BJ (cell line): ENCODE results near the gene SPATA18. TPM values are rescaled to one million over a fixed set of nuclear protein-coding genes. Genes with fewer than 3 reads are reported as not detected.

Experiments used
- CTCF ChIA-PET: fragments of 350-600 bp; formaldehyde crosslinking; extraction: SDS; loops from one replicate; lab custom pipeline; 2021; ENCODE audit warnings: antibody characterized with exemption, inconsistent platforms; lab: Yijun Ruan, JAX
- POLR2A ChIA-PET: fragments of 300-600 bp; sonication (Branson Sonifier 250); formaldehyde crosslinking; extraction: SDS; loops from one replicate; lab custom pipeline; 2021; ENCODE audit warnings: antibody characterized with exemption; lab: Charles Lee
- DNase-seq: peaks from one replicate; pipeline ENCODE4 v3.0.0-alpha.2; 2011; ENCODE audit warnings: low read depth
- H3K27me3 ChIP-seq: 2 replicates; pipeline ENCODE4 v1.6.0; 2011; ENCODE audit warnings: low read length; ENCODE audit not compliant: control insufficient read depth, insufficient read depth
- H3K36me3 ChIP-seq: 2 replicates; pipeline ENCODE4 v1.5.1; 2011; ENCODE audit warnings: low read length; ENCODE audit not compliant: control insufficient read depth, insufficient read depth
- H3K4me3 ChIP-seq: 2 replicates; pipeline ENCODE4 v1.5.1; 2011; ENCODE audit warnings: low read depth, mild to moderate bottlenecking, control low read depth, low read length
- polyA plus RNA-seq: library from polyadenylated mRNA; depleted of rRNA; stranded (reverse); fragments of >200 nt; gene quantifications from 2 replicates; pipeline ENCODE4 v1.2.3, GENCODE V29; 2011
- TF ChIP-seq, protein P1 (sequence below): IDR thresholded peaks from 2 replicates; pipeline ENCODE4 v1.5.1; 2011; ENCODE audit warnings: low read depth, mild to moderate bottlenecking, control low read depth, inconsistent platforms, low read length, moderate library complexity; ENCODE audit not compliant: insufficient read depth

Gene SPATA18
- polyA plus RNA-seq, 1 experiment, result 10.6 TPM

DNA sequence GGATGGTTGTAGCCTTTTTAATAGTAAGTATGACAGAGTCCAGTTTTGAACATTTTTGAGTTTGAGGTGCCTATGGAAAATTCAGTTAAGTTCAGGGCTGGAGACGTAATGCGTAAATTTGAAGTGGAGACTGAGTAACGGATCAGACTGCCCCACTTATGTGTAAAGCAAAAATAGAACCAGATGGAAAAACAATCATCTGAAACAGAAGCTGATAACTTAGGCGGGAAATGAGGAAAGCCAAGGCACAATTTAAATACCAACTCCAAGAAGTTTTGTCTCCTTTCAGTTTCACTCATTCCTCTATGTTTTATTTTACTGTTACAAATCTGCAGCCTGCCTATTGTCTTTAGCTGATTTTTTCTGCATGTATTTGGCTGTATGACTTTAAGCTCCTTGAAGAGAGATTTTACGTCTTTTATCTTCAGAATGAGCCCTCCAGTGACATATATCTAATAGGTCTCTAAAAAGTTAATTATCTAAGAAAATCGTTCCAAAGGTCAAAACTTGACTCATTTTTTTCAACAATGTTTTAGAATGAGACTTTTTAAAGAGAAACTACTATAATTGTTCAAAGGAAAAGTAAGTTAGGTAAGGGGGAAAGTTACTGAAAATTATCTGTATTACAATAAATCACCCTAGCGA, 14.1 kb upstream of the SPATA18 start:
- POLR2A ChIA-PET, result no interaction called here
- H3K36me3 ChIP-seq, result no peaks in the 10 kb centered on the region
- DNase-seq, result no peak
- CTCF ChIA-PET, result interaction anchor here (0.6 to 3.3 kb wide), 3 partner anchors 11 to 262 kb away, joined by 3 to 15 read pairs (median 3); no protein-coding TSS in a partner anchor
- TF ChIP-seq, protein P1, sequence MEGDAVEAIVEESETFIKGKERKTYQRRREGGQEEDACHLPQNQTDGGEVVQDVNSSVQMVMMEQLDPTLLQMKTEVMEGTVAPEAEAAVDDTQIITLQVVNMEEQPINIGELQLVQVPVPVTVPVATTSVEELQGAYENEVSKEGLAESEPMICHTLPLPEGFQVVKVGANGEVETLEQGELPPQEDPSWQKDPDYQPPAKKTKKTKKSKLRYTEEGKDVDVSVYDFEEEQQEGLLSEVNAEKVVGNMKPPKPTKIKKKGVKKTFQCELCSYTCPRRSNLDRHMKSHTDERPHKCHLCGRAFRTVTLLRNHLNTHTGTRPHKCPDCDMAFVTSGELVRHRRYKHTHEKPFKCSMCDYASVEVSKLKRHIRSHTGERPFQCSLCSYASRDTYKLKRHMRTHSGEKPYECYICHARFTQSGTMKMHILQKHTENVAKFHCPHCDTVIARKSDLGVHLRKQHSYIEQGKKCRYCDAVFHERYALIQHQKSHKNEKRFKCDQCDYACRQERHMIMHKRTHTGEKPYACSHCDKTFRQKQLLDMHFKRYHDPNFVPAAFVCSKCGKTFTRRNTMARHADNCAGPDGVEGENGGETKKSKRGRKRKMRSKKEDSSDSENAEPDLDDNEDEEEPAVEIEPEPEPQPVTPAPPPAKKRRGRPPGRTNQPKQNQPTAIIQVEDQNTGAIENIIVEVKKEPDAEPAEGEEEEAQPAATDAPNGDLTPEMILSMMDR, result no peak
- peaks cover 7% of the 10 kb centered on the region for H3K27me3 ChIP-seq
- H3K4me3 ChIP-seq, result peak overlapping the region; percentile 63

GRCh38 chr4:52037689-52038102, 13.4 kb upstream of the SPATA18 start:
- H3K36me3 ChIP-seq, result no peaks in the 10 kb centered on the region
- no peak for DNase-seq
- ChIA-PET CTCF (interaction anchor here (0.9 to 3.3 kb wide), 3 partner anchors 12 to 204 kb away, joined by 3 to 15 read pairs (median 3); no protein-coding TSS in a partner anchor), POLR2A (no interaction called here)
- H3K4me3 ChIP-seq, result peak overlapping the region; percentile 63
- peaks cover 9% of the 10 kb centered on the region for H3K27me3 ChIP-seq
- TF ChIP-seq, protein P1, result no peak

- TF ChIP-seq, protein P1, result no peak
- H3K36me3 ChIP-seq, result no peaks in the 10 kb centered on the region
- H3K4me3 ChIP-seq, result peak within 1 kb of the TSS; percentile 63
- peaks cover 10% of the 10 kb centered on the region for H3K27me3 ChIP-seq
- CTCF ChIA-PET, result interaction anchor here (0.9 to 3.3 kb wide), 3 partner anchors 12 to 204 kb away, joined by 3 to 15 read pairs (median 3); no protein-coding TSS in a partner anchor
- DNase-seq, result no peak
- POLR2A ChIA-PET, result no interaction called here
Measured at GRCh38 chr4:52038103-52038912, 12.8 kb upstream of the SPATA18 start, which contains the start of gene SGCB. Gene SGCB (minus strand): TSS chr4:52038299. CDS start chr4:52038259, 40 bp downstream.

DNA sequence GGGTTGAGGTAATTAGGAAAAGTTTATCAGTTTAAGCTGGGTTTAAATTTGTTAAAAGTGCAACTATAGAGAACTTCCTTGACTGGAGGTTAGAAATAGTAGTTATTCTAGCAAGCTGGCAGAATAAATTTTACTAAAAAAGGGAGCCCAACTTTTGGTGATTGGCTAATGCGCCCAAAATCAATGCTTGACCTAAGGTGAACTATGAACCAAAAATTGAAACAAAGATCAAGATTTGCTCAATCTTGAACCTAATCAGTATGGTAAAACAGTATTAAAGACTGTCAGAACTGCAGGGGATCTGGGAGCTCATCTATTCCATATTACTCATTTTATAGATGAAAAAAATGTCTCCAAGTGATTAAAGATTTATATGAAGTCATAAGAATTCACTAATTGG, 6.1 kb upstream of the SPATA18 start:
- Histone ChIP-seq H3K36me3 (no peaks in the 10 kb centered on the region), H3K4me3 (no peak overlapping the region), H3K27me3 (peaks cover 11% of the 10 kb centered on the region)
- no peak for DNase-seq
- ChIA-PET CTCF (no interaction called here), POLR2A (no interaction called here)
- TF ChIP-seq, protein P1, result no peak

- DNase-seq, result no peak
- Histone ChIP-seq H3K27me3 (peaks cover 2% of the 10 kb centered on the region; the same call in 1 of the 2 replicates), H3K36me3 (no peaks in the 10 kb centered on the region), H3K4me3 (no peak overlapping the region)
- ChIA-PET CTCF (no interaction called here), POLR2A (no interaction called here)
- TF ChIP-seq, protein P1, result no peak
Measured at GRCh38 chr4:52049266-52049665, 1.8 kb upstream of the SPATA18 start.
